Measurements from ENCODE around the gene TAF11.

Gene TAF11

DNA sequence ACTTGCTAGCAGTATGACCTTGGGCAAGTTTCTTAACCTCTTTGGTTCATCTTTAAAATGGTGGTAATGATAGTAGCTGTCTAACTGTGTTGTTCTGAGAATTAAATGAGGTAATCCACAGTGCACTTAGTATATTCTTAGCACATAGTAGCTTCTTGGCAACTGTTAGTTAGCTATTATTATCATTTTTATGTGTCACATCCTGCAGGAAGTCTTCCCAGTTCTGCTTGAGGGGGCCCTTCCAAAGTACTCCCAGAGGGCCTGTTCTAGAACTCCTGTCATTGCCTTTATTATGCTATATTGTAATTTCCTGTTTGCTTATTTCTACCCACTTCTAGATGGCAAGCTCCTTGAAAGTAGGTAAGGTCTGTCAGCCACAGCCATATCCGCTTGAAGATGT is 31.8 kb upstream of the TAF11 start:
- in situ Hi-C loops (cut with HindIII; ENCODE audit: low pct_ligation_motif_present, low sequenced_read_pairs), result no loop called here
- TF ChIP-seq, protein P1, sequence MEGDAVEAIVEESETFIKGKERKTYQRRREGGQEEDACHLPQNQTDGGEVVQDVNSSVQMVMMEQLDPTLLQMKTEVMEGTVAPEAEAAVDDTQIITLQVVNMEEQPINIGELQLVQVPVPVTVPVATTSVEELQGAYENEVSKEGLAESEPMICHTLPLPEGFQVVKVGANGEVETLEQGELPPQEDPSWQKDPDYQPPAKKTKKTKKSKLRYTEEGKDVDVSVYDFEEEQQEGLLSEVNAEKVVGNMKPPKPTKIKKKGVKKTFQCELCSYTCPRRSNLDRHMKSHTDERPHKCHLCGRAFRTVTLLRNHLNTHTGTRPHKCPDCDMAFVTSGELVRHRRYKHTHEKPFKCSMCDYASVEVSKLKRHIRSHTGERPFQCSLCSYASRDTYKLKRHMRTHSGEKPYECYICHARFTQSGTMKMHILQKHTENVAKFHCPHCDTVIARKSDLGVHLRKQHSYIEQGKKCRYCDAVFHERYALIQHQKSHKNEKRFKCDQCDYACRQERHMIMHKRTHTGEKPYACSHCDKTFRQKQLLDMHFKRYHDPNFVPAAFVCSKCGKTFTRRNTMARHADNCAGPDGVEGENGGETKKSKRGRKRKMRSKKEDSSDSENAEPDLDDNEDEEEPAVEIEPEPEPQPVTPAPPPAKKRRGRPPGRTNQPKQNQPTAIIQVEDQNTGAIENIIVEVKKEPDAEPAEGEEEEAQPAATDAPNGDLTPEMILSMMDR (IDR thresholded peaks at IDR 0.05; ENCODE audit: low read depth, low read length, missing control alignments), result no peak
- no peaks in the 10 kb centered on the region for H3K27me3 ChIP-seq (replicated peaks)
- H3K27ac ChIP-seq, result no peak overlapping the region
- no peaks in the 10 kb centered on the region for H3K36me3 ChIP-seq (replicated peaks)
- DNase-seq, result peak; percentile 19
- no peak overlapping the region for H3K4me3 ChIP-seq (ENCODE audit: low read depth, low read length)

DNA sequence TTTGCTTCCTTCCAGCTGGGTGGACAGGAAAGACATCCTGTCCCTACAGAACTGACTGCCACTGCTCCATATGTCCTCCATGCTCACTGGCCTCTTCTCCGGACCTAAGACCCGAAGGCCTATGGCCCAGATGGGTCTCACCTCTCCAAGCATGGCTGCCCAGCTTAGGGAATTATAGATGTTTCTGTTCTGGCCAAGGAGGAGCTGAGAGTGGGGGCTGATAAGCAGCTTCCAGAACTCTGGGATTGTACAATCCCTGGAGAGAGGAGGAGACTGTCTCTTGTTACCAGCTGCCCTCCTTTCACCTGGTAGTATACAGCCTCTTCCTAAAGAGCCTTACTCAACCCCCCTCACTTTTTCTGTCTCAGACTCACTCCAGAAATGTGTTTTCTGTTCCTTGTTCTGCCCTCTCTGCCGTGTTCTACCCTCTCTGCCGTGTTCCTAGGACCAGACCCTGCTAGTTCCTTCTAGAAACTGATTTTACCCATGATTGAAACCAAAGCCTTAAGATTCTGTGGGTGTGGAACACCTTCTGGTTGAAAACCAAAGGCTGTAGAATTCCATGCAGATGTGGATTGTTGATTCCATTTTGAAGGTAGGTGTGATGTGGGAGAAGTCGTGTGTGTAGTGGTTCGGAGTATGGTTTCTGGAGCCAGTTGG is 29.9 kb upstream of the TAF11 start:
- H3K4me3 ChIP-seq (ENCODE audit: low read depth, low read length), result no peak overlapping the region
- DNase-seq, result no peak
- TF ChIP-seq, protein P1 (IDR thresholded peaks at IDR 0.05; ENCODE audit: low read depth, low read length, missing control alignments), result no peak
- in situ Hi-C loops (cut with HindIII; ENCODE audit: low pct_ligation_motif_present, low sequenced_read_pairs), result no loop called here
- H3K36me3 ChIP-seq (replicated peaks), result no peaks in the 10 kb centered on the region
- H3K27ac ChIP-seq, result no peak overlapping the region
- no peaks in the 10 kb centered on the region for H3K27me3 ChIP-seq (replicated peaks)

DNA sequence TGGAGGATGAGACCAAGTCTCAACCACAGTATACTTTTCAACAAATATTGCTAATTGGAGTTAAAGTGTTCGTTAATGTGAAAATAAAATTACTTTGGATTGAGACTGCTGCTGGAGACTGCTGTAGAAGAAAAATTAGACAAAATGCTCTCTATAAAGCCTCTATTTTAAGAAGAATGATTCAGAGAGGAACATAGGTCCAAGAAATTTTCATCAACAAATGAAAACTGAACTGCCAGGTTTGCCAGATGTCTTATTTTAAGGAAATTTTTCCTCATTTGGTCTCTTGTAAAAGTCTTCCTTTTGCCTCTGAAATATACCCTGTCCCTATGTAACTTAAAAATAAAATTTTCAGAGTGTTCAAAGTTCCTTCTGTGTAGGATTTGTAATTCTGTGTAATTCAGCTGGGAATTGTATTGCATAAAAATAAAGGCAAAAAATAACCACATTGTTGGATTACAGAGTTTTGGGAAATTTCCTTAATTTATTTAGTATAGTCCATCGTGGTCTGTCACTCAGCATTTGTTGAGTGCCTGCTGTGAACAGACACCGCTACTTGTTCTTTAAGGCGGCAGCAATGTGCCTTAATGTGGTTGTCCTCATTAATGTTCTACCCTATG is 28.6 kb upstream of the TAF11 start:
- TF ChIP-seq, protein P1 (IDR thresholded peaks at IDR 0.05; ENCODE audit: low read depth, low read length, missing control alignments), result no peak
- no peaks in the 10 kb centered on the region for H3K27me3 ChIP-seq (replicated peaks)
- in situ Hi-C loops (cut with HindIII; ENCODE audit: low pct_ligation_motif_present, low sequenced_read_pairs), result no loop called here

DNA sequence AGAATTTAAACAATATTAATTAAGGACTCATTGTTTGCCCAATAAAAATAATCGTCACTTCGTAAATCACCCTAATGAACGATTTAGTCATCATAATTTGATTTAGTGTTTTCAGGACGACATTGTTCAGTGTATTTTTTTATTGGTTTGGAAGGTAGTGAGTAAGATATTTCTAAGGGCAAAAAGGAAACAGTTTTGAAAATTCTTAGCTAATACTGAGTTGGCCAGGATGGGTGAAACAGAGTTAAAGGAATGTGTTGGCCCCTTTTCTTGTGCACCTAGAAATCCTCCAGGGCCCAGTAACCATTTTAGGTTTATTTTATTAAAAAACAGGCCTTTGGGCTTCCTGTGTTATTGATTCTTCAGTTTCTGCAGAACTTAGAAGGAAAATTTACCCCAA is 26.5 kb upstream of the TAF11 start:
- H3K4me3 ChIP-seq (ENCODE audit: low read depth, low read length), result no peak overlapping the region
- no peak overlapping the region for H3K27ac ChIP-seq
- H3K27me3 ChIP-seq (replicated peaks), result no peaks in the 10 kb centered on the region
- TF ChIP-seq, protein P1 (IDR thresholded peaks at IDR 0.05; ENCODE audit: low read depth, low read length, missing control alignments), result no peak
- no peak for DNase-seq
- in situ Hi-C loops (cut with HindIII; ENCODE audit: low pct_ligation_motif_present, low sequenced_read_pairs), result no loop called here
- no peaks in the 10 kb centered on the region for H3K36me3 ChIP-seq (replicated peaks)

More for the DNA sequence above, 28.6 kb upstream of the TAF11 start:
- no peaks in the 10 kb centered on the region for H3K36me3 ChIP-seq (replicated peaks)
- no peak overlapping the region for H3K4me3 ChIP-seq (ENCODE audit: low read depth, low read length)
- H3K27ac ChIP-seq, result no peak overlapping the region
- DNase-seq, result no peak

DNA sequence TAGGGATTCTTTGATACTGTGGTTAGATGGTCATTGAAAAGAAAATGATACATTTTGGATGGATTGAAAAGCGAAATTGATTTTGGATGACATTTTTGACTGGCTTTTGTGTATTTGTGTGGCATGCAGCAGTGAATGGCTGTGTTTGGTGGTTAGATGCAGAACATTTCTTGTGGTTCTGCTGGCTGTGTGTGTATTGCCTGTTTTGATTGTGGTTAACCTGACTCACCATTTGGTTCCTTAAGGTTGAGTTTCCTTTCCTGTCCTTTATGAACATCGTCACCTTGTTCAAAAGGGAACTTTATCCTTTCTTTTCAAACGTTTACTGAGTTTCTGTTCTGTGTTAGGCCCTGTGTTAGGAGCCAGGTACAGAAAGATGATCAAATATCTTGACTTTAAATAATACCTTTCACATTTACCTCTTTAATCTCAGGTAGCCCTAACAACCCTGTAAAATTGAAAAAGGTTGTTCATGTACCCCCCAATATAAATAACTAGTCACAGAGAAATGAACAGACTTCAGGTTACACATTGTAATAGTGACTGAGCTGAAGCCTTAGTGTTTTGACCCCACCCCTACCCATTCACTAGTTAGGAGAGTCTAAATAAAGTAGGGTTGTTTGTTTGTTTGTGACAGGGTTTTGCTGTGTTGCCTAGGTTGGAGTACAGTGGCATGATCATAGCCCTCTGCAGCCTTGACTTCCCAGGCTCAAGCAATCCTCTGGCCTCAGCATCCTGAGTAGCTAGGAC is 25.0 kb upstream of the TAF11 start:
- no peaks in the 10 kb centered on the region for H3K27me3 ChIP-seq (replicated peaks)
- peak; percentile 74 for DNase-seq
- TF ChIP-seq, protein P1 (IDR thresholded peaks at IDR 0.05; ENCODE audit: low read depth, low read length, missing control alignments), result no peak
- H3K4me3 ChIP-seq (ENCODE audit: low read depth, low read length), result no peak overlapping the region
- H3K27ac ChIP-seq, result no peak overlapping the region
- in situ Hi-C loops (cut with HindIII; ENCODE audit: low pct_ligation_motif_present, low sequenced_read_pairs), result no loop called here
- no peaks in the 10 kb centered on the region for H3K36me3 ChIP-seq (replicated peaks)

Measured in brain microvascular endothelial cell (primary cell).